AG04449 (cell line): ENCODE results near the gene NUDT6.
"Not testable (repeated sequence)": the region's sequence is repeated elsewhere in the genome, so short reads cannot be mapped to it uniquely, and the experiment has no call there.

Source experiments
- CTCF ChIA-PET: fragments of 350-600 bp; formaldehyde crosslinking; extraction: SDS; loops from one replicate; lab custom pipeline; 2021; ENCODE audit warnings: antibody characterized with exemption; lab: Yijun Ruan, JAX
- POLR2A ChIA-PET: fragments of 400-600, 350-600 bp; formaldehyde crosslinking; extraction: SDS; loops from one replicate; lab custom pipeline; 2020; ENCODE audit warnings: antibody characterized with exemption, inconsistent platforms; lab: Yijun Ruan, JAX
- DNase-seq: peaks from one replicate; pipeline ENCODE4 v3.0.0-alpha.2; 2010; ENCODE audit warnings: low read depth, low spot score
- H3K4me3 ChIP-seq: 2 replicates; pipeline ENCODE4 v1.5.1; 2011; ENCODE audit warnings: low read depth, mild to moderate bottlenecking, control low read depth, low read length
- TF ChIP-seq, protein P1 (sequence below): IDR thresholded peaks from one replicate; pipeline ENCODE4 v1.5.1; 2011; ENCODE audit warnings: mild to moderate bottlenecking, moderate library complexity, low read length, control low read depth, inconsistent platforms; ENCODE audit not compliant: insufficient read depth; ENCODE audit errors: missing control alignments

NUDT6 gene

DNA sequence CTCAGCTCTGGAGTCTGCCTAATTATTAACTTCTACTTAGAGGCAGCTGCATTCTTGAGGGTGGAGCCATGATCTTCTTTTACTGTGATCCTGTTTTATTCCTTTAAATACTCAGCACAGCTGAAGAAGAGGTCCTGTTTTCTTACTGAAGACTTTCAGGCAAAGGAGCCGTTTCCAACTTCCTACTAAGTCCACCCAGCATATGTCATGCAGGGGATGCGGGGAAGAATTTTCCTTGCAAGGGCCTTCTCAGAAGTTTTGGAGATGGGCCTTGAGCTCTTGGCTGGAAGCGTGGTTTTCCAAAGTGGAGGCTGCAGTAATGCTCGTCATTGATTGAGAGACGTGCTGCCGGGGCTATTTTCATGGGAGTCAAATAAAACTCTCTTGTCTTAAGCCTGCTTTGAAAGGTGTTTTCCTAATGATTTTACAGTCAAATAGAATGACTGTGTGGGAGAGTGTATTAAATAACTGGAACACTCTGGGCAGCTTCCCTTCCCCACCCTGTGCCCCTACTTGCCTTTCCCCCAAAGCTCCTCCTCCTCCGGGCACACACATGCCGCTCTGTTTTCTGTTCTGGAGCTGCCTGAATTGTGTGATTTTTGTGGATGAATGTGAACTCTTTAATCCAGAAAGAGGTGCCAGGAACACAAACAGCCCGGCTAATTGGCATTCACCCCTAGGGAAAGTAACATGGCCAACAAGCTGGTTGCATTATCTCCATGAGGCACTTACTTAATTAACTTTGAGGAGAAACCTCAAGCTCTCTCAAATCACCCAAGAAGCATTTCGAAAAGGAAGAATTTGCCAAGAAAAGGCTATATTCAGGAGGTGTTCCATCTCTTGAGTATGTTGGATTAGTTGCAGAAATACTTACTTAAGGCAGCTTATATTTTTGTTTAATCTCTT lies 67.7 kb downstream of the NUDT6 start:
- DNase-seq: no peak
- CTCF ChIA-PET: interaction anchor here (0.6 to 3.4 kb wide), 8 partner anchors 8 to 97 kb away, joined by 3 to 16 read pairs (median 3); no protein-coding TSS in a partner anchor
- POLR2A ChIA-PET: interaction anchor here (1.1 to 1.5 kb wide), 3 partner anchors 17 to 71 kb away, joined by 4 to 5 read pairs (median 5); no protein-coding TSS in a partner anchor
- TF ChIP-seq, protein P1, sequence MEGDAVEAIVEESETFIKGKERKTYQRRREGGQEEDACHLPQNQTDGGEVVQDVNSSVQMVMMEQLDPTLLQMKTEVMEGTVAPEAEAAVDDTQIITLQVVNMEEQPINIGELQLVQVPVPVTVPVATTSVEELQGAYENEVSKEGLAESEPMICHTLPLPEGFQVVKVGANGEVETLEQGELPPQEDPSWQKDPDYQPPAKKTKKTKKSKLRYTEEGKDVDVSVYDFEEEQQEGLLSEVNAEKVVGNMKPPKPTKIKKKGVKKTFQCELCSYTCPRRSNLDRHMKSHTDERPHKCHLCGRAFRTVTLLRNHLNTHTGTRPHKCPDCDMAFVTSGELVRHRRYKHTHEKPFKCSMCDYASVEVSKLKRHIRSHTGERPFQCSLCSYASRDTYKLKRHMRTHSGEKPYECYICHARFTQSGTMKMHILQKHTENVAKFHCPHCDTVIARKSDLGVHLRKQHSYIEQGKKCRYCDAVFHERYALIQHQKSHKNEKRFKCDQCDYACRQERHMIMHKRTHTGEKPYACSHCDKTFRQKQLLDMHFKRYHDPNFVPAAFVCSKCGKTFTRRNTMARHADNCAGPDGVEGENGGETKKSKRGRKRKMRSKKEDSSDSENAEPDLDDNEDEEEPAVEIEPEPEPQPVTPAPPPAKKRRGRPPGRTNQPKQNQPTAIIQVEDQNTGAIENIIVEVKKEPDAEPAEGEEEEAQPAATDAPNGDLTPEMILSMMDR: no peak
- H3K4me3 ChIP-seq: no peak overlapping the region

DNA sequence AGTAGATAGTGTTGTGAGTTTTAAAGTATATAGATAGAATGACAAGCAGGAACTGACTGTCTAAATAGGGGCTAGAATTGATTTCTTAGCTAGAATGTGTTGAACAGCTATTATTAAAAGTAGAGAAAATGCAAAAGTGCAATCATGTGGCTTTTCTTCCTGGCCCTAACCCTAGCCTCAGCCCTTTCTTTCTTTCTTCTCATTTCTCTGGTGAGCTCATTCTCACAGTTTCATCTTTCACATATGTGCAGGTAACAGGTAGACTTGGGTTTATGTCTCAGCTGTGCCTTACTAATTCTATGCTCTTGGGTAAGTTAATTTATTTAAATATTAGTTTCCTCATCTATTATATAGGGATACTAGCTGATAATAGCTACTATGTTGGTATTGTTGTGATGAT lies 70.8 kb downstream of the NUDT6 start:
- POLR2A ChIA-PET: no interaction called here
- DNase-seq: no peak
- no peak overlapping the region for H3K4me3 ChIP-seq
- CTCF ChIA-PET: interaction anchor here (1.6 kb wide), 1 partner anchor 13 kb away, joined by 4 read pairs; no protein-coding TSS in a partner anchor
- TF ChIP-seq, protein P1: no peak

DNA sequence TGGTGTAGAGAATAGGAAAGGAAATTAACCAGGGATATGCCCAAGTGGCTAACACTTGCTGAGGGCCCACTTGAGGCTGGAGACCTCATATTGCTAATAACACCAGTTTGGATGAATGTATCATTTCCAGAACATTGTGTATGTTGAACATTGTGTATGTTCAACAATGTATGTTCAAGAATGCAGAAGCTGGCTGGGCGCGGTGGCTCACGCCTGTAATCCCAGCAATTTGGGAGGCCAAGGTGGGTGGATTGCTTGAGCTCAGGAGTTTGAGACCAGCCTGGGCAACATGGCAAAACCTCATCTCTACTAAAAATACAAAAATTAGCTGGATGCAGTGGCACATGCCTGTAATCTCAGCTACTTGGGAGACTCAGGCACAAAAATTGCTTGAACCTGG lies 72.6 kb downstream of the NUDT6 start:
- CTCF ChIA-PET, DNase-seq, H3K4me3 ChIP-seq, POLR2A ChIA-PET: not testable (repeated sequence)

DNA sequence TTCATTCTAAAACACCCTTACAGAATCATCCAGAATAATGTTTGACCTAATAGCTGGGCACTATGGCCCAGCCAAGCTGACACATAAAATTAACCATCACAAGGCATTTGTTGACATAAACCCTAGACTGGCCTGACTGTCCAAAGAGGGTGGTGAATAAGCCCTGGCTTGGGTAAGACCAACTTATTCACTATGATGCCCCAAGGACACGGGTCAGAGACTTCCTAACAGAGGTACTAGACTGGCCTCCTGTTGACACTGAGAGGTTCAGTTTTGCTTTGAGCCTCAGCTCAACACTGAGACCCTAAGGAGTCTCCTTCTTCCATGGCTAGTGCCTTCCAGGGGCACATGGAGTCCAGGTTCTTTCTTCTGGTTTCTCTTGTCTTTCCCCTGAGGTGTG lies 74.5 kb downstream of the NUDT6 start:
- ChIA-PET POLR2A (no interaction called here), CTCF (interaction anchor here (1.5 kb wide), 1 partner anchor 245 kb away, joined by 4 read pairs; no protein-coding TSS in a partner anchor)
- no peak overlapping the region for H3K4me3 ChIP-seq
- TF ChIP-seq, protein P1: no peak
- no peak for DNase-seq

DNA sequence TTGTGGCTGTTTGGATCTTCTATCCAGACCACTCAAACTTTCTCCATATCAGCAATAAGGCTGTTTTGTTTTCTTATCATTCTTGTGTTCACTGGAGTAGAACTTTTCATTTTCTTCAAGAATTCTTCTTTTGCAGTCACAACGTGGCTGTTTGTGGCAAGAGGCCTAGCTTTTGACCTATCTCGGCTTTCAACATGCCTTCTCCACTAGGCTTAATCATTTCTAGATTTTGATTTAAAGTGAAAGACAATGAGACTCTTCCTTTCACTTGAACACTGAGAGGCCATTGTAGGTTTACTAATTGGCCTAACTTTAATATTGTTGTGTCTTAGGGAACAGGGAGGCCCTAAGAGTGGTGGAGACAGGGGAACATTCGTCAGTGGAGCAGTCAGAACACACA lies 76.6 kb downstream of the NUDT6 start:
- CTCF ChIA-PET: interaction anchor here (1.2 to 1.6 kb wide), 2 partner anchors 13 to 14 kb away, joined by 3 read pairs; no protein-coding TSS in a partner anchor
- TF ChIP-seq, protein P1: no peak
- no peak for DNase-seq
- POLR2A ChIA-PET: interaction anchor here (1.1 kb wide), 1 partner anchor 76 kb away, joined by 4 read pairs; the partner anchor contains the start of gene NUDT6
- no peak overlapping the region for H3K4me3 ChIP-seq

DNA sequence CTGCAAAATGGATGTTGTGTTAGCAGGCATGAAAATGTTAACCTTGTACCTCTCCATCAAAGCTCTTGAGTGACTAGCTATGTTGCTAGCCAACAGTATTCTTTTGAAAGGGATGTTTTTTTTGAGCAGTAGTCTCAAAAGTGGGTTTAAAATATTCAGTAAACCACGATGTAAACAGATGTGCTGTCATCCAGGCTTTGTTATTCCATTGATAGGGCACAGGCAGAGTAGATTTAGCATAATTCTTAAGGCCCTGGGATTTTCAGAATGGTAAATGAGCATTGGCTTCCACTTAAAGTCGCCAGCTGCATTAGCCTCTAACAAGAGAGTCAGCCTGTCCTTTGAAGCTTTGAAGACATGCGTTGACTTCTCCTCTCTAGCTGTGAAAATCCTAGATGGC lies 77.3 kb downstream of the NUDT6 start:
- TF ChIP-seq, protein P1: no peak
- ChIA-PET CTCF (interaction anchor here (0.9 to 1.2 kb wide), 2 partner anchors 9 to 12 kb away, joined by 3 read pairs; no protein-coding TSS in a partner anchor), POLR2A (interaction anchor here (1.1 kb wide), 1 partner anchor 77 kb away, joined by 4 read pairs; the partner anchor contains the start of gene NUDT6)
- H3K4me3 ChIP-seq: no peak overlapping the region
- DNase-seq: no peak

DNA sequence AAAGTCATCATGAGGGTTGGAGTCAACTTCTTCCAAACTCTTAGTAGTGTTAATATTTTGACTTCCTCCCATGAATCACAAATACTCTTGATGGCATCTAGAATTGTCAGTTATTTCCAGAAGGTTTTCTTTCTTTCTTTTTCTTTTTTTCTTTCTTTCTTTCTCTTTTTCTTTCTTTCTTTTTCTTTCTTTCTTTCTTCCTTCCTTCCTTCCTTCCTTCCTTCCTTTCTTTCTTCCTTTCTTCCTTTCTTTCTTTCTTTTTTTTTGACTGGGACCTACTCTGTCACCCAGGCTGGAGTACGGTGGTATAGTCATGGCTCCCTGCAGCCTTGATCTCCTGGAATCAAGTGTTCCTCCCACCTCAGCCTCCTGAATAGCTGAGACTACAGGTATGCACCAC lies 78.0 kb downstream of the NUDT6 start:
- ChIA-PET CTCF (interaction anchor here (0.9 to 1.2 kb wide), 2 partner anchors 10 to 12 kb away, joined by 3 read pairs; no protein-coding TSS in a partner anchor), POLR2A (interaction anchor here (1.1 kb wide), 1 partner anchor 78 kb away, joined by 4 read pairs; the partner anchor contains the start of gene NUDT6)
- DNase-seq, H3K4me3 ChIP-seq: not testable (repeated sequence)
